Measurements from ENCODE around the gene LBHD2. TPM values are rescaled to one million over a fixed set of nuclear protein-coding genes. Genes with fewer than 3 reads are reported as not detected.

The LBHD2 gene
- total and polyA plus RNA-seq, 2 of the 13 experiments (the other 11 are each of a cell fraction or from before 2014, with no cell fraction given): 0.67 to 1.00 TPM

DNA sequence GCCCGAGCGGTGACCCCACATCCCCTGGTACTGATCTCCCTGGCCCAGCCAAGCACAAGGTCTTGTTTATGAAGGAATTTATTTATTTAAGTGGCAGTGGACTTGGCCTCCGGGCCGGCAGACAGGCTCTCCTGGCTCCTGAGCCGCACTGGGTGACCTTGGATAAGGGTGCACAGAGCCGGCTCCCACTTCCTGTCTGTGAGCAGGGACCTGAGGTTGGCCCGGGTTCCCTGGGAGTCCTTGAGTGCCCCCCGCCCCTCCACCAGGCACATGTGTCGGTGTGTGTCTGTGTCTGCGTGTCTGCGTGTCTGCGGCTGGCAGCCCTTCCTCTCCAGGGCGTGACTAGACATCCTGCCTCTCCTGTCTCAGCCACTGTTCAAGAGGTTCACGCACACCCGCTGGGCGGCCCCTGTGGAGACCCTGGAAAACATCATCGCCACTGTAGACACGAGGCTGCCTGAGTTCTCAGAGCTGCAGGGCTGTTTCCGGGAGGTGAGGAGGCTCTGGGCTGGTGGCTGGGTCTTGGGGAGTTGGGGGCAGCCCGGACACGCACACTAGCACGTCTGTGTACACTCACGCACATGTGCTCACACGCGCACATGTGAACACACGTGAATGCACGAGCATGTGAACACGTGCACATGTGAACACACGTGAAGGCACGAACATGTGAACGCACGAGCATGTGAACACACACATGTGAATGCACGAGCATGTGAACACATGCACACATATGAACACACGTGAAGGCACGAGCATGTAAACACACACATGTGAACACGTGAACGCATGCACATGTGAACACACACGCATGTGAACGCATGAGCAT, 48.6 kb downstream of the LBHD2 start (continued):
- TF ChIP-seq, protein P1, sequence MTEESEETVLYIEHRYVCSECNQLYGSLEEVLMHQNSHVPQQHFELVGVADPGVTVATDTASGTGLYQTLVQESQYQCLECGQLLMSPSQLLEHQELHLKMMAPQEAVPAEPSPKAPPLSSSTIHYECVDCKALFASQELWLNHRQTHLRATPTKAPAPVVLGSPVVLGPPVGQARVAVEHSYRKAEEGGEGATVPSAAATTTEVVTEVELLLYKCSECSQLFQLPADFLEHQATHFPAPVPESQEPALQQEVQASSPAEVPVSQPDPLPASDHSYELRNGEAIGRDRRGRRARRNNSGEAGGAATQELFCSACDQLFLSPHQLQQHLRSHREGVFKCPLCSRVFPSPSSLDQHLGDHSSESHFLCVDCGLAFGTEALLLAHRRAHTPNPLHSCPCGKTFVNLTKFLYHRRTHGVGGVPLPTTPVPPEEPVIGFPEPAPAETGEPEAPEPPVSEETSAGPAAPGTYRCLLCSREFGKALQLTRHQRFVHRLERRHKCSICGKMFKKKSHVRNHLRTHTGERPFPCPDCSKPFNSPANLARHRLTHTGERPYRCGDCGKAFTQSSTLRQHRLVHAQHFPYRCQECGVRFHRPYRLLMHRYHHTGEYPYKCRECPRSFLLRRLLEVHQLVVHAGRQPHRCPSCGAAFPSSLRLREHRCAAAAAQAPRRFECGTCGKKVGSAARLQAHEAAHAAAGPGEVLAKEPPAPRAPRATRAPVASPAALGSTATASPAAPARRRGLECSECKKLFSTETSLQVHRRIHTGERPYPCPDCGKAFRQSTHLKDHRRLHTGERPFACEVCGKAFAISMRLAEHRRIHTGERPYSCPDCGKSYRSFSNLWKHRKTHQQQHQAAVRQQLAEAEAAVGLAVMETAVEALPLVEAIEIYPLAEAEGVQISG (CRISPR knock-in tag; IDR thresholded peaks at IDR 0.05): 0 out of 2 replicates have a peak, but pooled peaks have one; percentile 36
- TF ChIP-seq GABPA (IDR thresholded peaks at IDR 0.05; ENCODE audit: low read depth, low read length) (no peak), GABPA (CRISPR knock-in tag; IDR thresholded peaks at IDR 0.05; ENCODE audit: low read depth) (peak; percentile 58), IRF2 (CRISPR knock-in tag; IDR thresholded peaks at IDR 0.05) (0 out of 2 replicates have a peak, but pooled peaks have one; percentile 22), SALL1 (CRISPR knock-in tag; IDR thresholded peaks at IDR 0.05) (peak; percentile 61), STAG1 (CRISPR knock-in tag; IDR thresholded peaks at IDR 0.05) (0 out of 2 replicates have a peak, but pooled peaks have one; percentile 11), FOXJ3 (CRISPR knock-in tag; IDR thresholded peaks at IDR 0.05; ENCODE audit: borderline replicate concordance) (0 out of 2 replicates have a peak, but pooled peaks have one; percentile 51), ZNF282 (IDR thresholded peaks at IDR 0.05; ENCODE audit: partially characterized antibody) (no peak), RFXANK (CRISPR knock-in tag; IDR thresholded peaks at IDR 0.05) (no peak), ZNF292 (CRISPR knock-in tag; IDR thresholded peaks at IDR 0.05; ENCODE audit: borderline replicate concordance, low read depth) (0 out of 2 replicates have a peak, but pooled peaks have one; percentile 29), MED1 (CRISPR knock-in tag; IDR thresholded peaks at IDR 0.05) (peak; percentile 50; the same call in 1 of the 2 replicates), SOX6 (IDR thresholded peaks at IDR 0.05) (no peak), SOX6 (CRISPR knock-in tag; IDR thresholded peaks at IDR 0.05) (no peak), GABPB1 (CRISPR knock-in tag; IDR thresholded peaks at IDR 0.05) (peak; percentile 71)
- TF ChIP-seq, protein P2, sequence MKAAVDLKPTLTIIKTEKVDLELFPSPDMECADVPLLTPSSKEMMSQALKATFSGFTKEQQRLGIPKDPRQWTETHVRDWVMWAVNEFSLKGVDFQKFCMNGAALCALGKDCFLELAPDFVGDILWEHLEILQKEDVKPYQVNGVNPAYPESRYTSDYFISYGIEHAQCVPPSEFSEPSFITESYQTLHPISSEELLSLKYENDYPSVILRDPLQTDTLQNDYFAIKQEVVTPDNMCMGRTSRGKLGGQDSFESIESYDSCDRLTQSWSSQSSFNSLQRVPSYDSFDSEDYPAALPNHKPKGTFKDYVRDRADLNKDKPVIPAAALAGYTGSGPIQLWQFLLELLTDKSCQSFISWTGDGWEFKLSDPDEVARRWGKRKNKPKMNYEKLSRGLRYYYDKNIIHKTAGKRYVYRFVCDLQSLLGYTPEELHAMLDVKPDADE (CRISPR knock-in tag; IDR thresholded peaks at IDR 0.05): no peak
- TF ChIP-seq, protein P3, sequence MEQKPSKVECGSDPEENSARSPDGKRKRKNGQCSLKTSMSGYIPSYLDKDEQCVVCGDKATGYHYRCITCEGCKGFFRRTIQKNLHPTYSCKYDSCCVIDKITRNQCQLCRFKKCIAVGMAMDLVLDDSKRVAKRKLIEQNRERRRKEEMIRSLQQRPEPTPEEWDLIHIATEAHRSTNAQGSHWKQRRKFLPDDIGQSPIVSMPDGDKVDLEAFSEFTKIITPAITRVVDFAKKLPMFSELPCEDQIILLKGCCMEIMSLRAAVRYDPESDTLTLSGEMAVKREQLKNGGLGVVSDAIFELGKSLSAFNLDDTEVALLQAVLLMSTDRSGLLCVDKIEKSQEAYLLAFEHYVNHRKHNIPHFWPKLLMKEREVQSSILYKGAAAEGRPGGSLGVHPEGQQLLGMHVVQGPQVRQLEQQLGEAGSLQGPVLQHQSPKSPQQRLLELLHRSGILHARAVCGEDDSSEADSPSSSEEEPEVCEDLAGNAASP (CRISPR knock-in tag; IDR thresholded peaks at IDR 0.05; ENCODE audit: borderline replicate concordance): peak; percentile 98
- TF ChIP-seq, protein P4, sequence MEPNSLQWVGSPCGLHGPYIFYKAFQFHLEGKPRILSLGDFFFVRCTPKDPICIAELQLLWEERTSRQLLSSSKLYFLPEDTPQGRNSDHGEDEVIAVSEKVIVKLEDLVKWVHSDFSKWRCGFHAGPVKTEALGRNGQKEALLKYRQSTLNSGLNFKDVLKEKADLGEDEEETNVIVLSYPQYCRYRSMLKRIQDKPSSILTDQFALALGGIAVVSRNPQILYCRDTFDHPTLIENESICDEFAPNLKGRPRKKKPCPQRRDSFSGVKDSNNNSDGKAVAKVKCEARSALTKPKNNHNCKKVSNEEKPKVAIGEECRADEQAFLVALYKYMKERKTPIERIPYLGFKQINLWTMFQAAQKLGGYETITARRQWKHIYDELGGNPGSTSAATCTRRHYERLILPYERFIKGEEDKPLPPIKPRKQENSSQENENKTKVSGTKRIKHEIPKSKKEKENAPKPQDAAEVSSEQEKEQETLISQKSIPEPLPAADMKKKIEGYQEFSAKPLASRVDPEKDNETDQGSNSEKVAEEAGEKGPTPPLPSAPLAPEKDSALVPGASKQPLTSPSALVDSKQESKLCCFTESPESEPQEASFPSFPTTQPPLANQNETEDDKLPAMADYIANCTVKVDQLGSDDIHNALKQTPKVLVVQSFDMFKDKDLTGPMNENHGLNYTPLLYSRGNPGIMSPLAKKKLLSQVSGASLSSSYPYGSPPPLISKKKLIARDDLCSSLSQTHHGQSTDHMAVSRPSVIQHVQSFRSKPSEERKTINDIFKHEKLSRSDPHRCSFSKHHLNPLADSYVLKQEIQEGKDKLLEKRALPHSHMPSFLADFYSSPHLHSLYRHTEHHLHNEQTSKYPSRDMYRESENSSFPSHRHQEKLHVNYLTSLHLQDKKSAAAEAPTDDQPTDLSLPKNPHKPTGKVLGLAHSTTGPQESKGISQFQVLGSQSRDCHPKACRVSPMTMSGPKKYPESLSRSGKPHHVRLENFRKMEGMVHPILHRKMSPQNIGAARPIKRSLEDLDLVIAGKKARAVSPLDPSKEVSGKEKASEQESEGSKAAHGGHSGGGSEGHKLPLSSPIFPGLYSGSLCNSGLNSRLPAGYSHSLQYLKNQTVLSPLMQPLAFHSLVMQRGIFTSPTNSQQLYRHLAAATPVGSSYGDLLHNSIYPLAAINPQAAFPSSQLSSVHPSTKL (CRISPR knock-in tag; IDR thresholded peaks at IDR 0.05): peak; percentile 84
- TF ChIP-seq, protein P5, sequence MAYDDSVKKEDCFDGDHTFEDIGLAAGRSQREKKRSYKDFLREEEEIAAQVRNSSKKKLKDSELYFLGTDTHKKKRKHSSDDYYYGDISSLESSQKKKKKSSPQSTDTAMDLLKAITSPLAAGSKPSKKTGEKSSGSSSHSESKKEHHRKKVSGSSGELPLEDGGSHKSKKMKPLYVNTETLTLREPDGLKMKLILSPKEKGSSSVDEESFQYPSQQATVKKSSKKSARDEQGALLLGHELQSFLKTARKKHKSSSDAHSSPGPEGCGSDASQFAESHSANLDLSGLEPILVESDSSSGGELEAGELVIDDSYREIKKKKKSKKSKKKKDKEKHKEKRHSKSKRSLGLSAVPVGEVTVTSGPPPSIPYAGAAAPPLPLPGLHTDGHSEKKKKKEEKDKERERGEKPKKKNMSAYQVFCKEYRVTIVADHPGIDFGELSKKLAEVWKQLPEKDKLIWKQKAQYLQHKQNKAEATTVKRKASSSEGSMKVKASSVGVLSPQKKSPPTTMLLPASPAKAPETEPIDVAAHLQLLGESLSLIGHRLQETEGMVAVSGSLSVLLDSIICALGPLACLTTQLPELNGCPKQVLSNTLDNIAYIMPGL (CRISPR knock-in tag; IDR thresholded peaks at IDR 0.05; ENCODE audit: borderline replicate concordance in 1 of 2, low read depth in 1 of 2): 0 out of 4 replicates have a peak, but pooled peaks of 1 of the 2 experiments have one; percentile 21
